Measurements from ENCODE around the gene KIAA1217.

KIAA1217 gene

DNA sequence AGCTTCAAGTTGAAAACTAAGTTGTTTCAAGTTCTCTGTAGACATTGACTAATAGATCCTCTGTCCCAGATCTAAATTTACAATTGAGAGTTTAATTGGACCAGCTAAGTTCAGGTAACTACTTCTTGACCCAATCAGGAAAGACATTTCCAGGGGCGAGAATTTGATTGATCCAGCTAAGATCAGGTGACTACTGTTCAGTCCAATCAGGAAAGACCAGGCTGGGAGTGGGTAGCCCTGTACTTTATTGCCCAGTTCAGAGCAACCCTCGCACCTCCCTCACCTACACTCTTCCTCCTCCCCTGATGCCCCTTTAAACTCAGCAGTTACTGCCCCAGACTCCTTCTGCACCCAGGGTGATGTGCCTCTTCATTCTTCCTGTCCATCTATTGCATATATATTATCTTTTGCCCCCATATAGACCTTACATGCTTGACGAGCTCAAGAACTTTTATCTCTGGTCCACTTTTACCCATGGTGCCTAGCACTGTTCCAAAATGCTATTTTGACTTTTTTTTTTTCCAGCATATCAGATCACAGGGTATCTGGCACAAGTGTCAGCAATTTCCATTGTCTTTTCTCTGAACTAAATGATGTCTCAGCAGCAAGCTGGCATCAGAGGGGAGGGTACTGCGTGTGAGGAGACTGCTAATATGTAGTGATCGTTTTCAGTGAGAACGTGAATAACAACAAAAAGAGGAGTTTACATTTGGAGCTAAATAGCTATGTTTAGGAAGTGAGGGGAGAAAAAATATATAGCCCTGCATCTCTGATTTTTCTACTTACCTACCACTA lies 169.4 kb downstream of the KIAA1217 start:
- DNase-seq = no peak

DNA sequence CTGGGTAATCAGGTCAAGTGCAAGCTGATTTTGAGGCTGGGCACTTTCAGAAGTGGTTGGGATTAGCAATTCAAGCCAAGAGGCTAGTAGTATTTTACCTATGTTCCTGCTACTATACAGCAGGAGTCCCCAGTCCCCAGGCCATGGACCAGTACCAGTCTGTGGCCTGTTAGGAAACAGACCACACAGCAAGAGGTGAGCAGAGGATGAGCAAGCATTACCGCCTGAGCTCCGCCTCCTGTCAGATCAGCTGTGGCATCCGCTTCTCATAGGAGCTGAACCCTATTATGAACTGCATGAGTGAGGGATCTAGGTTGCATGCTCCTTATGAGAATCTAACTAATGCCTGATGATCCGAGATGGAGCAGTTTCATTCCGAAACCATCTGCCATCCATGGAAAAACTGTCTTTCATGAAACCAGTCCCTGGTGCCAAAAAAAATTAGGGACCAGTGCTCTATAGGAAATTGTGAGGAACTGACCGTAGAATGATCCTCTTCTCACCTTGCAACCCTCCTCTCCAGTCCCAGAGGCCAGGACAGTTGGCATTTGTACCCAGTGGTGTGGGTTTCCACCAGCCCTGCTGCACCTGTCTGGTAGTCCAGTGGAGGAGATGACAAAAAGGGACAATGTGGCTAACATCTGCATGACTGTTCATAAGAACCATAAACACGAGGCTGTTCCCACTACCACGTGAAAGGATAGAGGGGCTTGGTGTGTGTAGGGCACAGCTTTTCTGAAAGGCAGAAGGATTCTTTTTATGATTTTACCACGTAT lies 172.5 kb downstream of the KIAA1217 start:
- no peak for DNase-seq

DNA sequence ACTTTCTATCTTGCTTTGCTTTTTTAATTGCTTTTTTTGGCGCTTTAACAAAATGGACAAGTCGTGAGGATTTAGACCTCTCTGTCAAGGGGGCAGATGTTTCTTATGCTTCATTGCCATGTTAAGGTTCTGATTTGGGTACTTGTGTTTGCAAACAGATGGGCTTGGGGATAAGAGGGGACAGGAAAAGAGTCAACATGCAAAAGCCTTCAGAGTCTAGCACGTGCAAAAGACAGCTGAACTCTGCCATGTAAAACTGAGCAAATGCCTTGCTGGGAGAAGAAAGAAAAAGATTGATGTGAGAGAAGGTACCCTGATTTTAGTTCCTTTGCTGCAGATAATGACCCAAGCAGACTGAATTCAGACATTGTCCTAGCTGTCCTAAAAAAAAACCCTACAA lies 173.1 kb downstream of the KIAA1217 start:
- no peak for DNase-seq

DNA sequence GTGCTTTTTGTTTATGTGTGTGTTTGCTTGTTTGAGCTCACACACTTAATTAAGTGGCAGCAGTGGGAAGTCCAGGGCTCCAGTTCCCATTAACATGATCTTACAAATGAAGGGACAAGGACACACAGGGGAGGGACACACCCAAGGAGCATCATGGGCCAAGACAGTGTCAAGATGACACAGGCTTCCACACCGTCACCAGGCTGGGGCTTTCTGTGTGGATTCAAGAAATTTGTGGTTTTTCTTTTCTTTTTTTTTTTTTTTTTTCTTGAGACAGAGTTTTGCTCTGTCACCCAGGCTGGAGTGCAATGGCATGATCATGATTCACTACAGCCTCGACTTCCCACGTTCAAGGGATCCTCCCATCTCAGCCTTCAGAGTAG lies 173.6 kb downstream of the KIAA1217 start:
- DNase-seq = peak; percentile 6

DNA sequence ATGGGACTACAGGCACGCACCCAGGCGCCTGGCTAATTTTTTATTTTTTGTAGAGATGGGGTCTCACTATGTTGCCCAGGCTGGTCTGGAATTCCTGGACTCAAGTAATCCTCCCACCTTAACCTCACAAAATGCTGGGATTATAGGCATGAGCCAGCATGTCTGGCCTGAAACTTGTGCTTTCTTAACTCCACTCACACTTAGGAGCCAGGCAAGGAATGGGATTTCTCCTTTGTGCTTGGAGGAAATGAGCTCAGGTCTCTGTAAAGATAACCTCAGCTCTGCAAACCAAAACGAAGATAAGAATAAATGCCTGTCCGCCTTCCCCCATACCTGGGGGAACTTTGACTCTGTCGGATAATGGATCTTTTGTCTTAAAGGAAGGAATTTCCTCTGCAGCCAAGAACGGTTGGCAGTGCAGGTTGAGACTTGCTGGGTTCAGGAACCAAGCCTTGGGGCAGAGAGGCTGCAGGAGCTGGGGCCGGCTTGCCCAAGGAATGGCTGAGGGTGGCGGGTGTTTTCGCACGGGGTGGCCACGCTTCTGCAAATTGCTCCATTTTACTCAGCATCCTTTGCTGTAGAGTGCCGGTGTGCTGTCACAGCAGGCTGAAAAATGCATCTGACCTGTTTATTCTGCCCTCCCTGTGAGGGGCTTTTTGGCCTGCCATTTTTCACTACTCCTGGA lies 174.2 kb downstream of the KIAA1217 start:
- DNase-seq = no peak

DNA sequence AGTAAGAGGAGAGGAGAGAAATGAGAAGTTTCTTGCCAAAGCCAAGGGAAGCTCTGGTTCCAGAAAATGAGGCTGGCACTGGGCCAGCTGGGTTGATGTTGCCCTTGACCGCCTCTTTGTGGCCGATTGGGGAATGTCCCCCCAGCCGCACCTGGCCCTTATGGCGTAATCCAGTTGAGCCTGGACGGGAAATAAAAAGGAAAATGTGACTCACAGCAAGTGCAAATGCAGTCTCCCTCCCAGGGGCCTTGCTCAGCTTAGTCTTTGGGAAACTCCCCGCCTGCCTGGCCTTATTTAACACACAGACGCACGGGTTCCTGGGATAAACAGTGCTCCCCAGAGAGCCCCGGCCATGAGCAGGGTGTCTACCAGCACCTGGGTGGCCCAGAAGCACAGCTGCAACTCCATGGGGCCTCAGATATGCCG lies 174.8 kb downstream of the KIAA1217 start:
- DNase-seq = peak; percentile 26

DNA sequence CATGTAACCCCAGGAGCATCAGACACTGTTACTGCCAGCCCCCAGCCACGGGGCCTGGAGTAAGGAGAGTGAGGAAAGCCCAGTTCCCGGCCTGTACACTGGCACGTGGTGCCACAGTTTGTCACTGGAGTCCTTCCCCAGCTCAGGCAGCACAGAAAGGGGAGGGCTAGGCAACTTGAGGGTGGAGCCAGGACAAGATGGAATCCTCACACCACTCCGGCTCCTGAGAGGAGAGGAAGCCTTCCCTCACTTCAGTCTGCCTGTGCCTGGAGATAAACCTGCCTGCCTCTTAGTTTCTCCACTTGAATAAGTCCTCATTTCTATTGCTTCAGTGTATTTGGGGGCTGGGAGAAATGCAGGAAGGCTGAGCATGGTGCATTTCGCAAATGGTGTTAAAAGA lies 176.0 kb downstream of the KIAA1217 start:
- DNase-seq = no peak

DNA sequence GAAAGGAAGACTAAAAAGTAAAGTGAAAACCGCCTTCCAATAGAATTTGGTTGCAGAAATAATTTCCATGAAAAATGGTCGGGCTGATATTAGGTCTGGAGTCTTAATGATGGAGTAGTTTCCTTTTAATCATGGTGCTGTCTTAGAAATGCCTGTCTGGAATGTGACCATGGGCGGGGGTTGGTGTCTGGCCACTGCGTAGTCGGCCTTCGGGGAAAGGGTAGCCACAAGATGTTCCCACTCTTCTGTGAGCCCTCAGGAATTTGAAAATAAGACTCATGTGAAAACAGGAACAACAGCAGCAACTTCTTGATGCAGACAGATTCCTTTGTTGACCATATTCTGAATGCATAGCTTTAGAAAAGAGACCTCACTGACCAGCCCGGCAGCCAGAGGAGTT lies 176.8 kb downstream of the KIAA1217 start:
- DNase-seq = no peak

DNA sequence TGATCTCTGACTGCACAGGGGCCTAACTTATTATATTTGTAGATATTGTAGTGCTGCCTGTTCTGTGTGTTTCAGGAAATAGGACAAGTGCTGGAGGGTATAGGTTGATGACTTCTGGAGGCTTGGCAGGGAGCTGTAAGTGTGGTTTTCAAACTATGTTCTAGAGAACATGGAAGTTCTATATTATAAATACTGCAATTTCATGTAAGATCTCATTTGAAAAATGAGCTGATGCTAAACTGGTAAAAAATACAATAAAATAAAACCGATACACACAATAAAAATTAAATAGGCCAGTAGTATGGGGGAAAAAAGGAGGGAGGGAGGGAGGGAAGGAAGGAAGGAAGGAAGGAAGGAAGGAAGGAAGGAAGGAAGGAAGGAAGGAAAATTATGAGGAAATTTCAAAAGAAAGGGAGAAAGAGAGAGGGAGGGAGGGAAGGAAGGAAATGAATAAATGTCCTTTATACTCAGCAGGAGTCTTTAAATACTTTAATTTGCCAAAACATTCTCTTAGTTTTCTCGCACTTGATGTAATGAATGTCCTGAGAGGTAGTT lies 181.3 kb downstream of the KIAA1217 start:
- no peak for DNase-seq

DNA sequence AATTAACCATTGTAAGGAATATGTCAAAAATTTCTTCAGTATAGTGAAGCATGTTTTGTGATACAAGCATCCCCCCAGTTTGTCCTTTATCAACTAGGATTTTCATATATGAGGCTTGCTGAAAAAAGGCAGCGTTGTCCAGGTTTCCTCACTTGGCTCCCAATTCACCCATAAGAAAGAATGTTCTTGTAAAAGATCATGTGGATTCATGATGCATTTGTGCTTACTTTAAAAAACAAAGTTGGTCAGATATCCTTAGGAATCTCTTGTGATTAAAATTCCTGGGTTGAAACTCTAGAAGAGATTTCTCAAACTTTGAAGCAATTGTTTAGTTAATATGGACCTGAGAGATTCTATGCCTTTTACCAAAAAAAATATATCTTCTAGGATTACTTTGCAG lies 181.8 kb downstream of the KIAA1217 start:
- no peak for DNase-seq

DNA sequence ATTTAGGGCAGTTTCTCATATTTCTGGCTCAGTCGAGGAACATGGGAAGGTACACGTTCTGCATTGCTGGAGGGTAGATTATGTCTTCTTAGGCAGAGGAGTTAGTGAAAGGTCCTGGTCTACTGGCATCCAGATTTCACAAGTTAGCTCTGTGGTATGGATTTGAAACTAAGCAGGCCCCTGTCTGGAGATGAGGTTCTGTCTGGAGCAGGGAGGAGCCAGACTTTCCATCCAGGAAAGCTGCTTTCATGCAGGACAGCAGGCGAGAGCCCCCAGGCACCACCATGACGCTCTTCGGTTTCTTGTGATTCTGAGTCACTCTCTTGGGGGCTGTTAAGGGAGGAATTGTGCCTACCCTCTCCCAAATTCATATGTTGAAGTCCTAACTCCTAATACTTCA lies 184.3 kb downstream of the KIAA1217 start:
- no peak for DNase-seq

DNA sequence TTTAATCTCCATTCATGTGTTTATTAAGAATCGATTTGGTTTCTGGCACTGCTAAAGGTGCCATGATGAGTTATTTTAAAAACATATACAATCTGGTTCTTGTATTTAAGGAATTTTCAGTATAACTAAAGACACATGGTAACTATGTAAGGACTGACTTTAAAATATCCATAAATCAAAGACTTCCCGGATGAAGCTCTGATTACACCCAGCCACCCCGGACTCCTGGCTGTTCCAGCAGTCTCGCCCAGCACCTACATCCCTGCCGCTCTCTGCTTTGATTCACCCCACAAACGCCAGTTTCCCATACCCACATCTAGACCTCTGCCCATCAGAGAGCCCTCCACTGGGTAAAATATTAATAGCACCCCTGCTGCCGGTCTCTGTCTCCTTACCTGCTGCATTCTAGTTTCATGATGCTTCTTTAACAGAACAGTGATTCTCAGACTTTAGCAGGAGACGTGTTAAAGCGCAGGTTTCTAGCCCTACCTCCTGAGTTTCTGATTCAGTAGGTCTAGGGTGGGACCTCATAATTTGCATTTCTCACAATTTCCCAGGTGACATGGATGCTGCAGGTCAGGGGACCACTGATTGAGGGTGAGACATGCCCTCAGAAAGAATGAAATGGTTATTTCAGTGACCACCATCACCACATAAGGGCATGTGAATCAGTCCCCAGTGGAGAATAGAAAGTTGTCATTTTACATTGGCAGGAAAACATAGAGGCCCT lies 185.7 kb downstream of the KIAA1217 start:
- DNase-seq = no peak

DNA sequence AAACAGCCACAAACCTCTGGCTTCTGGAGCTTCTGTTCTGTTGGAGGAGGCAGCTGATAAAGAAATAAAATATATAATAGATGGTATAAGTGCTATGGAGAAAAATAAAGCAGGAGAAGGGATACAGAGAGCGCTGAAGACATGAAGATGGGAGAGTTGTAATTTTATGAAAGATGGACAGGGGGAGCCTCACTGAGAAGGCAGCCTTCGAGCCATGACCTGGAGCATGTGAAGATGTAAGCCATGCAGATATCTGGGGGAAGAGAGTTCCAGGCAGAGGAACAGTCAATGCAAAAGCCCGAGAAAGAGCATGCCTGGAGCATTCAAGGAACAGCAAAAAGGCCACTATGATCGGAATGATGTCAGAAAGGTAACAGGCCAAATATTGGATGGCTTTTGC lies 187.5 kb downstream of the KIAA1217 start:
- no peak for DNase-seq

DNA sequence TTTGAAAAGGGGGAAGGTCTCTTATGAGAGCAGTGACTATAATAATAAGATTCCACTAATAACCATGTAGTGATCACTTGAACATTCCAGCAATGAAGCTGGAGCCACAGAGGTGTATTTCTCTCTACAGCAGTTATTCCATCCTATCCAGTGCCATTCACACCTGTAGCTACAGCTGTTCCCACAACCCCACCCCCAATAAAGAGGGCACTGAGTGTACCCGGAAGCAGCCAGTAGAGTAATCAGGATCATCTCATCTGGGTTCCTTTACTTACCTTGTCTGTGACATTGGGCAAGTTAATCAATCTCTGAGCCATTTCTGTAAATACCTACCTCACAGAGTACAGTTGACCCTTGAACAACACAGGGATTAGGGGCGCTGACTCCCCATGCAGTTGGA lies 188.7 kb downstream of the KIAA1217 start:
- DNase-seq = no peak

DNA sequence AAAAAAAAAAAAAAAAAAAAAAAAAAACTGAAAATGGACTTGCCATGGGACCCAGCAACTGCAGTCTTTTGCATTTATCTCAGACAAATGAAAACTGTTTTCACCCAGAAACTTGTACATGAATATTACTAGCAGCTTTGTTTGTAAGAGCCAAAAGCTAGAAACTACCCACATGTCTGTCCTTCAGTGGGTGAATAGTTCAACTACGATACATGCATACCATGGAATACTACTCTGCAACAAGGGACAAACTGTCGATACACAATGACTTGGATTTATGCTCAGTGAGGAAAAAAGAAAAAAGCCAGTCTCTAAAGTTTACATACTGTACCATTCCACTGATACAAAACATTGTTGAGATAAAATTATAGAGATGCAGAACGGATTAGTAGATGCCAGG lies 195.6 kb downstream of the KIAA1217 start:
- DNase-seq = no peak

DNA sequence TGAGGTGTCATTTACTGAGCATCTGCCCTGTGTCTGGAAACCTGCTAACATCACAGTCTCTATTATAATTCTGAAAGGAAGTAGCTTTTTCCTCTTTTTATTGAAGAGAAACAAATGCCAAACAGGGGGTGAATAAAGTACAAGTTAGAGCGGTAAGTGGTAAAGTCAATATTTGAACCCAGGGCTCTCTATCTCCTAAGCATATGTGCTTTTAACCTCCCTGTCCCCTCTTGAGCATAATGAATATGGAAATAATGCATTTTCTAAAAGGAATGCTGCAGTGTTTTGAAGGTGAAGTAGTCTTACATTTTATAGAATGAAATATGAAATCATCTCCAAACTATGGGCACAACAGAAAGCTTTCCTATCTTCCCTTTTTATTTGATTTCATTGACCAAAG lies 196.7 kb downstream of the KIAA1217 start:
- no peak for DNase-seq

DNA sequence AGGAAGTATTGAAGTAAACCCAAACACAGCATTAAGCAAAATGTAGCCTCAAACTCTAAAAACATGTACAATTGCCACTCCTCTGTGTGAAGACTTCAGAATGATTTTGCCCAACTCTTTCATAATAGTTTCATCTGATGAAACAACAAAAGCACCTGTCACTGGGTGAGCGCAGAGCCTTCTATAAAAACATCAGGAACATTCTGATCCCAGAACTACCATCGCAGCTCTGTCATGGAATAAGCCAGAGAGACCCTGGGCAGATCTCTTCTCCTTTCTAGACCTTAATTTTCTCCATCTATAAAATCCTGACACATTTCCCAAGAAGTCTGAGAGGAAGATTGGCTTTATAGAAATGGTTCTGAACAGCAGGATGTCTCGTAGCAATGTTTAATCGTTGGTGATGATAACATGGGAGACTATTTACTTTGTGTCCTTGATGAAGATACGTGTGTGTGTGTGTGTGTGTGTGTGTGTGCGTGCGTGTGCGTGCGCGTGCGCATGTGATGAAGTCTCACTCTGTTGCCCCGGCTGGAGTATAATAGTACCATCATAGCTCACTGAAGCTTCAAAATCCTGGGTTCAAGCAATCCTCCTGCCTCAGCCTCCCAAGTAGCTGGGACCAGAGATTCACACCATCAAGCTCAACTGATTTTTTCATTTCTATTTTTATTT lies 198.0 kb downstream of the KIAA1217 start:
- DNase-seq = no peak

DNA sequence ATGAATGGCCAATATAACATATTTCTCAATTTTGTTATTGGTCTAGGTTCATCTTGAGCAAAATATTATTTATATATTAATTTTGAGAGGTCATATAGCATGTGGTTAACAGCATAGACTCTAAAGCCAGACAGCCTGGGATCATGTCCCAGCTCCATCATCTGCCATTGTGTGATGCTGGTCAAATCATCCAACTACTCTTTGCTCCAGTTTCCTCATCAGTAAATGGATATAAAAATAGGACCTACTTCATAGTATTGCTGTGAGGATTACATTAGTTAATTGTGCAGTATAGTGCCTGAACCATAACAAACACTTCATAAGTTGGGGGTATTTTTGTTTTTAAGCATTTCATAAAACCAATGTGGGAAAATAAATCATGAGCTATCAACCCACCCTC lies 199.0 kb downstream of the KIAA1217 start:
- DNase-seq = no peak

DNA sequence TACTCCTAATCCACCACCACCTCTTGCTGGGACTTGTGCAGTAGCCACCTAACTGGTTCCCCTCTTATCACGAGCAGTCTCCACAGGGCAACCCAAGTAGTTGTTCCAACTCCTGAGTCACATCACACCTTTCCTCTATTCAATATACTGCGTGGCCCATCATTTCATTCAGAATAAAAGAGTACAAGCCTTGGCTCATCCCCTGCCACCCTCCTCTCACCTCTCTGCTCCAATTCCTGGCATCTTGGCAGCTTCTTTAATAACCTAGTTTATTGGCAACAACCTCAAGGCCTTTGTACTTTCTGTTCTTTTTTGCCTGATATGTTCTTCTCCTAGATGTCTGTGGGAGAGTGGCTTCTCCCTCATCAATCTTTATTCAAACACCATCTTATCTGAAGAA lies 199.4 kb downstream of the KIAA1217 start:
- no peak for DNase-seq

DNA sequence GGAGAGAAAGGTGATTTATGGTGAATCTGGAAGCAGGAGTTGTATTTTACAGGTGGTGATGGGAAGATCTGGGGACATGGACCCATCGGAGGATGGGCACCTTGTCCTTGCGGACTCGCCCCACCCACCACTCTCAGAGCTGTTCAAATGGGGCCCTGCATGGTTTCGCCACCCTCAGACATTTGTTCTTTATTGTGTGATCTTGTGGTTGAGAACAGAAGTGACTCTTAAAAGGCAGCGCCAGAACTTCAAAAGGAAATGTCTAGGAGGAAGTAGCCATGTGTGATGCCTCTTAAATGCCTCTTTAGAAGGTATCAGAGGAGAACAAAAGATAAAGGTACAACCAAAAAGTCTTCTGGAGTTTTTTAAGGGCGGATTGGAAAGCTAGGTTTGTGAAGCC lies 205.7 kb downstream of the KIAA1217 start:
- DNase-seq = no peak

DNA sequence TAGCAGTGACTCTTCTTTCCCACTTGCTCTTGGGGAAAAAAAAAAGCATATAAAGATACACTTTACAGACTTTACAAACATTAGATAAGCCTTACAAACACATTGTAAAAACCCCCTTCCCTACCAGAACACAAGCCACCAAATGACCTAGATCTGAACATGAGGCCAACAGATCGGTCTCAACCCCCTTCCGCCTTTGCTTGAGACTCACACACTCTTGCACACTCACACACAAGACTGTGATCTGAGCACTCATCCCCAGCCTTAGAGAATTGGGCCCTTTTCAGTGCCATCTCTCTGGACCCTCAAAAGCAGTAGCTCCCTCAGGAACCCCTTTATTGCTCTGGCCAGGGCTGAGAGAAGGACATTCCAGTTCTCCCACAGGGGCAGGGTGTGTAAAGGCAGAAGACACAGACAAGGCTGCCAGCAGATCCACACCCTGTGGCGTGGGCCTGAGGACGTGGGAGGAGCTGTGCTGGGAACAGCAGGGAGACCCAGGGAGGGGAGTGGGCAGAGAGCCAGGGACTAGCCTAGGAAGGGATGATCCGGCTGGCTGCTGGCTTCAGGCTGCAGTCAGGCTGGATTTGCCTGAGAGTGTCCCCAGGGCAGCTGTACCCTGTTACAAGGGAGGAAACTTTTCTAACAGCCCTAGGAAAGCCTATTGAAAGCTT lies 206.7 kb downstream of the KIAA1217 start:
- DNase-seq = no peak

DNA sequence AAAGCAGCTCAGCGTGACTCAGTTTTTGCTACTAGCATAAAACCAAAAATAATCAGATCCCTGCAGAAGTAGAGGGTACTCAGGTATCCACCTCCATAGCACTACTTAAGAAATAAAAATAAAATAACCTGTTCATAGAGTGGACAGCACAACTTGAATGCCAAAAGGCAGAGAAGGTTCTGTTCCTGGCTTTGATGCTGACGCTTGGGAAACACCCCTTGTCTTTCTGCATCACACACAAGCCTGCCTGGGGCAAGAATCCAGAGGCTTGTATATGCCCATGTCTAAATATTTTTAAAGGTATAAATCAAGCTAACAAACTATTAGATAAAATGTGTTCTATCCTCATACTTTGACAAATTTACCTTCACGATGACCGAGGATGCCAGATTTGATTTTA lies 207.3 kb downstream of the KIAA1217 start:
- no peak for DNase-seq
